Measurements from ENCODE around the gene NPIPA7.
"Not testable (repeated sequence)": the region's sequence is repeated elsewhere in the genome, so short reads cannot be mapped to it uniquely, and the experiment has no call there.

- not testable (repeated sequence) for TF ChIP-seq PPARA (CRISPR knock-in tag; IDR thresholded peaks at IDR 0.05; ENCODE audit: borderline replicate concordance); ZFP30 (CRISPR knock-in tag; IDR thresholded peaks at IDR 0.05); ZFP3 (CRISPR knock-in tag; IDR thresholded peaks at IDR 0.05); TOX (CRISPR knock-in tag; IDR thresholded peaks at IDR 0.05; ENCODE audit: borderline replicate concordance)
Measured at GRCh38 chr16:16399685-16400084, 20.7 kb downstream of the NPIPA7 start.
